ENCODE data around the gene RPL35A.

The RPL35A gene

DNA sequence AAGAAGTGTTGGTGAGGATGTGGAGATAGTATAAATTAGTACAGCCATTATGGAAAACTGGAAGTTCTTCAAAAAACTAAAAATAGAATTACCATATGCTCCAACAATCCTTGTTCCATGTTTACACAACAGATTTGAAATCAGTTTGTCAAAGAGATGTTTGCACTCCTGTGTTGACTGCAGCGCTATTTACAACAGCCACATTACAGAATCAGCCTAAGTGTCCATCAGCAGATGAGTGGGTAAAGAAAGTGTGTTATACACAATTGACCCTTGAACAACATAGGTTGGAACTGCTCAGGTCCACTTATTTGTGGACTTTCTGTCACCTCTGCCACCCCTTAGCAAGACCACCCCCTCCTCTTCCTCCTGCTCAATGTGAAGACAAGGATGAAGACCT lies 44.7 kb downstream of the RPL35A start:
- no peak overlapping the region for H3K27ac ChIP-seq
- no peak for DNase-seq (ENCODE audit: low read depth, low spot score)

DNA sequence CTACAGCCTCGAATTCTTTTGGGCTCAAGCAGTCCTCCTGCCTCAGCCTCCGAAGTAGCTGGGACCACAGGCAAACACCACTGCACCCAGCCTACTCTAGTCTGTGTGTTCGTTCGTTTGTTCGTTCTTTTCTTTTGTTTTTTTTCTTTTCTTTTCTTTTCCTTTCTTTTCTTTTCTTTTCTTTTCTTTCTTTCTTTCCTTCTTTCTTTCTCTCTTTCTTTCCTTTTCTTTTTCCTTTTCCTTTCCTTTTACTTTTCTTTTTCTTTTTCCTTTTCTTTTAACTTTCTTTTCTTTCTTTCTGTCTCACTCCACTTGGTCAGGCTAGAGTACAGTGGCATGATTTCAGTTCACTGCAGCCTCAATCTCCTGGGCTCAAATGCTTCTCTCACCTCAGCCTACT lies 46.9 kb downstream of the RPL35A start:
- DNase-seq (ENCODE audit: low read depth, low spot score) = no peak
- no peak overlapping the region for H3K27ac ChIP-seq

DNA sequence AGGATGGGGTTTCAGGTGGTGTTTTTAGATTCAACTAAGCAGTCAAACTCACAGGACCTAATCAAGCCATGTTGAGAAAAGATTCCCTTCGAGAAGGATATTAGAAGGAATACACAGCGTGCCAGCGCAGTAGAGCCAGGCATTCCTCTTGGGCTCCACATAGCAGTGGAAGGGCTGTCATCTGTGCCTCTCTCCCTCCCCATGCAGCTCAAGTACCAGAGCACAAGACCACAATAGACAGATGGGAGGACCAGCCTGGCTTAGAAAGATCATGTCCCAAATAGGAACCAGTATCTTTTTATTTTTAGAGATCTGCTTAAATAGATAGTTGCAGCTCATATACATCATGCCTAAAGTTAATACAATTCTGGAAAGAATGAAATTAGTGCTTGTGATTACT lies 47.9 kb downstream of the RPL35A start:
- no peak overlapping the region for H3K27ac ChIP-seq
- DNase-seq (ENCODE audit: low read depth, low spot score) = no peak
